ENCODE data around the gene RBM44. TPM values are rescaled to one million over a fixed set of nuclear protein-coding genes. Genes with fewer than 3 reads are reported as not detected.

The RBM44 gene
- total RNA-seq, 4 donors from 2014 or later: 0.07 to 0.51 (median 0.26) TPM

DNA sequence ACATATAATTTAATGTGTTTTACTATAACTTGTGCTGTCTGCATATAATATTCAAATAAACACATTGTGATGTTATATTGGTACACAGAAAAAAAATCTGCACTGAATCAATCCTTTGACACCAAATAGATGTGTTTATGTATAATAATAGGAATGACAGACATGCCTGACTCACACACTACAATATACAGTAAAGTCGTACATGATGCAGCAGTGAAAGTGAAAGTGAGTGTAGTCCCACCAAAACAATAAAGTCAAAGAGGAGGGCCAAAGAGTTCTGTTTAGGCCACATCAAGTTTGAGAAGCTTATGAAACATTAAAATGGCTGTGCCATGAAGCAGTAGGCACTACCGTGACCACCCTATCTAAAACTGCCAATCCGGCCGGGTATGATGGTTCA is 8.2 kb upstream of the RBM44 start:
- intact Hi-C loops (cut with DNase I; ENCODE audit: low total_unique reads) (no loop called here), in situ Hi-C loops (cut with MboI; ENCODE audit: low sequenced_read_pairs in 4 of 4) (no loop called here)
- no peaks in the 10 kb centered on the region for H3K9me3 ChIP-seq

DNA sequence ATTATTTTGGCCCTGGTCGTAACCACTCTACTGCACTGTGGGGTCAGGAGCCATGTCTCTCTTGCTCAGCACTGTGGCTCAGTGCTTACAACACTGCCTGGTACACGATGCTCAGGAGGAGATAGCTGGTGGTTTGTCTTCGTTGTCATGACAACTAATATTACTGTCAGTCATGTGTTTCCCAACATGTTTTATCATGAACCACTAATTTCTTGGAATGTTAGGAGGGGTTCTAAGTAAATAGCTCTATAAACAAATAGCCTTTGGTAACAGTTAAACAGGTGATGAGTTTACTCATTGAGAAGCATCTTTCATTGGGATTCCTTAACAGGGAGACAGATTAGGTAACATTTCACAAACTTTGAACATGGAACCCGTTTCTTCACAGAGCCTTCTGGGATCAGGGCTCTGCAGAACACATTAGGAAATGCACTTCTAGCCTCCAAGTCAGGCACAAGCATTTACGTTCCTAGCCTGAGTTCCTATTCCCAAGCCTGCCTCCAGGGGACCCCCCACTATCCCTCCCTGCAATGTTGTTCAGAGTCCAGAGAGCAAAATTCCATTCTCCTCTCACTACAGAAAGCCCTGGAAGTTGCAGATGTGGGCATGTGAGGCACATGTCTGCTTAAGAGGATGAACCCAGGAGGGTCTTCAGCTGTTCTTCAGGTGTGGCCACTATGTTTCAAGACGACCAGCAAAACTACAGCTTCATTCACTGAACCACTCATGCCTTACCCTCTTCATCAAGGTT is 6.4 kb upstream of the RBM44 start:
- no peak for ATAC-seq
- in situ Hi-C loops (cut with MboI; ENCODE audit: low sequenced_read_pairs in 4 of 4) (no loop called here), intact Hi-C loops (cut with DNase I; ENCODE audit: low total_unique reads) (no loop called here)

More for the DNA sequence above, 8.2 kb upstream of the RBM44 start:
- H3K4me1 ChIP-seq: no peaks in the 10 kb centered on the region
- ATAC-seq (no peak), DNase-seq (no peak)
- no peak overlapping the region for H3K27ac ChIP-seq
- H3K27me3 ChIP-seq: no peaks in the 10 kb centered on the region
- H3K36me3 ChIP-seq: peaks cover 0 to 6% of the 10 kb centered on the region in 2 donors
- TF ChIP-seq POLR2A (IDR thresholded peaks at IDR 0.05): no peak
- TF ChIP-seq, protein P1, sequence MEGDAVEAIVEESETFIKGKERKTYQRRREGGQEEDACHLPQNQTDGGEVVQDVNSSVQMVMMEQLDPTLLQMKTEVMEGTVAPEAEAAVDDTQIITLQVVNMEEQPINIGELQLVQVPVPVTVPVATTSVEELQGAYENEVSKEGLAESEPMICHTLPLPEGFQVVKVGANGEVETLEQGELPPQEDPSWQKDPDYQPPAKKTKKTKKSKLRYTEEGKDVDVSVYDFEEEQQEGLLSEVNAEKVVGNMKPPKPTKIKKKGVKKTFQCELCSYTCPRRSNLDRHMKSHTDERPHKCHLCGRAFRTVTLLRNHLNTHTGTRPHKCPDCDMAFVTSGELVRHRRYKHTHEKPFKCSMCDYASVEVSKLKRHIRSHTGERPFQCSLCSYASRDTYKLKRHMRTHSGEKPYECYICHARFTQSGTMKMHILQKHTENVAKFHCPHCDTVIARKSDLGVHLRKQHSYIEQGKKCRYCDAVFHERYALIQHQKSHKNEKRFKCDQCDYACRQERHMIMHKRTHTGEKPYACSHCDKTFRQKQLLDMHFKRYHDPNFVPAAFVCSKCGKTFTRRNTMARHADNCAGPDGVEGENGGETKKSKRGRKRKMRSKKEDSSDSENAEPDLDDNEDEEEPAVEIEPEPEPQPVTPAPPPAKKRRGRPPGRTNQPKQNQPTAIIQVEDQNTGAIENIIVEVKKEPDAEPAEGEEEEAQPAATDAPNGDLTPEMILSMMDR (IDR thresholded peaks at IDR 0.05 in 4 of 5, conservative IDR thresholded peaks at IDR 0.05 in 1 of 5): no peak
- no peak overlapping the region for H3K4me3 ChIP-seq

DNA sequence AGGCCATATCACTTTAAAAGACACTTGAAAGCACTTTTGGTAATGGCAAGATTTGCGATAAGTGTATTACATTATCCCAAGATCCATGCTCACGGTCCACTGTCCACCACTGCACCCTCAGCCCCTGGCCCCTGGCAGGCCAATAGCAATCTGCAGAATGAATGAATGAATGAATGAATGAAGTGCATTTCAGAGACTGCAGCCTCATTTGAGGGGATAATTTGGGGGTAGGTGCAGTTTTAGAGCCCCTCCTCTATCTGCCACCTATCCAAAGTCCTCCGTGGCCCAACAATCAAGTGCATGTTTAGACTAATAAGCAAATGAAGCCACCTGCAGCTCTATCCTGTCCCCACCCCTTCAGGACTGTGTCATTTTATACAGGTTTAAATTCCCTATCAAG is 1.3 kb upstream of the RBM44 start:
- intact Hi-C loops (cut with DNase I; ENCODE audit: low total_unique reads): no loop called here
- Histone ChIP-seq H3K9me3 (no peaks in the 10 kb centered on the region), H3K27ac (no peak overlapping the region), H3K36me3 (no peaks in the 10 kb centered on the region), H3K4me3 (no peak overlapping the region), H3K4me1 (no peaks in the 10 kb centered on the region), H3K27me3 (no peaks in the 10 kb centered on the region)
- in situ Hi-C loops (cut with MboI; ENCODE audit: low sequenced_read_pairs in 4 of 4): no loop called here
- DNase-seq (no peak), ATAC-seq (no peak)
- TF ChIP-seq POLR2A (IDR thresholded peaks at IDR 0.05): no peak
- TF ChIP-seq, protein P1 (IDR thresholded peaks at IDR 0.05 in 4 of 5, conservative IDR thresholded peaks at IDR 0.05 in 1 of 5): no peak

More for the DNA sequence above, 6.4 kb upstream of the RBM44 start:
- H3K9me3 ChIP-seq: no peaks in the 10 kb centered on the region
- peaks cover 0 to under 1% of the 10 kb centered on the region in 2 donors for H3K36me3 ChIP-seq
- H3K4me3 ChIP-seq: no peak overlapping the region
- H3K27me3 ChIP-seq: no peaks in the 10 kb centered on the region
- no peak overlapping the region for H3K27ac ChIP-seq
- TF ChIP-seq, protein P1 (IDR thresholded peaks at IDR 0.05 in 4 of 5, conservative IDR thresholded peaks at IDR 0.05 in 1 of 5): no peak
- TF ChIP-seq POLR2A (IDR thresholded peaks at IDR 0.05): no peak
- no peaks in the 10 kb centered on the region for H3K4me1 ChIP-seq
- no peak for DNase-seq

DNA sequence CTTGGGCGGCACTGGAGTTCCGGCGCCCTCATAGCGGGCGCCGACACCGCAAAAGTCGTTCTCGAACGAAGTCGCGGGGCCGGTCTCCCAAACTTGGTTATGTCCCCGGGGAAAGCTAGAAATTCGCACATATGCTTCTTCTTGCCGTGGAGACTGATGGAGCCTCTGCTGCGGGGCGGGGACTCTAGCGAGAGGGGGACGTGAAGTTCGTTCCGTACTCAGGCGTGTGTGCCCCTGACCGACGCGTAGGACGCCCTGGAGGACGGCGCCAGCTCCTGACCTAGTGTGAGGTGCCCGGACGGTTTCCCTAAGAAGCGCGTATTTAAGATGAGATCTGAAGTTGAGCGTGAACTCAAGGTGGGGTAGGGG is 465 bp downstream of the RBM44 start:
- no peak overlapping the region for H3K27ac ChIP-seq
- H3K27me3 ChIP-seq: no peaks in the 10 kb centered on the region
- TF ChIP-seq, protein P1 (IDR thresholded peaks at IDR 0.05 in 4 of 5, conservative IDR thresholded peaks at IDR 0.05 in 1 of 5): no peak
- TF ChIP-seq POLR2A (IDR thresholded peaks at IDR 0.05): no peak
- no peak overlapping the region for H3K4me3 ChIP-seq
- DNase-seq (no peak), ATAC-seq (no peak)
- H3K36me3 ChIP-seq: no peaks in the 10 kb centered on the region
- no peaks in the 10 kb centered on the region for H3K4me1 ChIP-seq
- in situ Hi-C loops (cut with MboI; ENCODE audit: low sequenced_read_pairs in 4 of 4) (no loop called here), intact Hi-C loops (cut with DNase I; ENCODE audit: low total_unique reads) (no loop called here)
- no peaks in the 10 kb centered on the region for H3K9me3 ChIP-seq

Data from gastrocnemius medialis (tissue), 4 donors.